Measurements from ENCODE around the gene ADARB1. TPM values are rescaled to one million over a fixed set of nuclear protein-coding genes. Genes with fewer than 3 reads are reported as not detected.

ADARB1 gene
- total and polyA plus RNA-seq, 2 donors (not counting 1 experiment from before 2014, with no cell fraction given) = 17.1 to 33.3 TPM

GRCh38 chr21:45236481-45236880 lies 162.1 kb downstream of the ADARB1 start:
- H3K9me3 Mint-ChIP-seq (ENCODE audit: insufficient read depth) = no peaks in the 10 kb centered on the region
- no peak for DNase-seq
- H3K27ac Mint-ChIP-seq = no peak overlapping the region

GRCh38 chr21:45237401-45237800 lies 163.0 kb downstream of the ADARB1 start:
- DNase-seq = no peak
- Histone ChIP-seq H3K36me3 (replicated peaks in 1 of 2; ENCODE audit: control extremely low read depth in 1 of 2, control insufficient read depth in 1 of 2, extremely low read depth in 1 of 2, insufficient read depth in 2 of 2, low read length in 1 of 2) (no peaks in the 10 kb centered on the region), H3K79me2 (ENCODE audit: control insufficient read depth, insufficient read depth, low read length) (no peaks in the 10 kb centered on the region), H3K9me3 (ENCODE audit: control extremely low read depth in 1 of 3, control insufficient read depth in 2 of 3, insufficient read depth in 1 of 3, low read length in 2 of 3) (peaks cover 0 to 8% (median 0%) of the 10 kb centered on the region in 3 donors), H3K27me3 (replicated peaks in 1 of 4; ENCODE audit: control extremely low read depth in 1 of 4, control insufficient read depth in 3 of 4, insufficient read depth in 4 of 4, low read length in 3 of 4) (peaks cover 0 to 19% (median 2%) of the 10 kb centered on the region in 4 experiments), H3K4me3 (ENCODE audit: control extremely low read depth in 1 of 5, extremely low read depth in 1 of 5, insufficient read depth in 1 of 5, low read depth in 2 of 5, low read length in 4 of 5) (no peak overlapping the region), H3K4me1 (ENCODE audit: control insufficient read depth in 2 of 2, insufficient read depth in 2 of 2, low read length in 2 of 2) (no peaks in the 10 kb centered on the region), H3K4me2 (replicated peaks; ENCODE audit: low read depth, low read length, poor library complexity, severe bottlenecking) (no peak overlapping the region), H2AFZ (ENCODE audit: insufficient read depth, low read depth, low read length, poor library complexity, severe bottlenecking) (no peak overlapping the region), H3K9ac (ENCODE audit: low read length) (no peak overlapping the region), H3K27ac (ENCODE audit: low read length in 2 of 2) (no peak overlapping the region), H4K20me1 (ENCODE audit: control insufficient read depth, insufficient read depth, low read length, poor library complexity, severe bottlenecking) (no peaks in the 10 kb centered on the region)
- Mint-ChIP-seq H3K4me3 (no peak overlapping the region), H3K9me3 (ENCODE audit: insufficient read depth) (no peaks in the 10 kb centered on the region), H3K27ac (no peak overlapping the region), H3K4me1 (no peaks in the 10 kb centered on the region), H3K27me3 (peaks cover 39% of the 10 kb centered on the region)
- TF ChIP-seq CTCF (IDR thresholded peaks at IDR 0.05) (no peak), EZH2 (IDR thresholded peaks at IDR 0.05; ENCODE audit: borderline replicate concordance, insufficient read depth, low read depth, low read length, poor library complexity, severe bottlenecking) (no peak)
- ATAC-seq (ENCODE audit: low read depth) = no peak
- intact Hi-C loops (cut with micrococcal nuclease) = no loop called here
- POLR2A ChIA-PET = no interaction called here
- 95% methylated on average over 7 of the region's 7 CpGs for WGBS (ENCODE audit: insufficient coverage)
- CTCF ChIA-PET = no interaction called here

More at GRCh38 chr21:45236481-45236880, 162.1 kb downstream of the ADARB1 start:
- H3K9ac ChIP-seq (ENCODE audit: low read length) = no peak overlapping the region
- CTCF ChIA-PET = no interaction called here
- TF ChIP-seq CTCF (IDR thresholded peaks at IDR 0.05) (no peak), EZH2 (IDR thresholded peaks at IDR 0.05; ENCODE audit: borderline replicate concordance, insufficient read depth, low read depth, low read length, poor library complexity, severe bottlenecking) (no peak)
- Mint-ChIP-seq H3K4me1 (no peaks in the 10 kb centered on the region), H3K4me3 (no peak overlapping the region), H3K27me3 (peaks cover 40% of the 10 kb centered on the region)
- intact Hi-C loops (cut with micrococcal nuclease) = no loop called here
- H3K27me3 ChIP-seq (replicated peaks in 1 of 4; ENCODE audit: control extremely low read depth in 1 of 4, control insufficient read depth in 3 of 4, insufficient read depth in 4 of 4, low read length in 3 of 4) = peaks cover 0 to 19% (median 2%) of the 10 kb centered on the region in 4 experiments
- peak; percentile 33 for ATAC-seq (ENCODE audit: low read depth)
- WGBS (ENCODE audit: insufficient coverage) = 4% methylated on average over 2 of the region's 2 CpGs
- no peak overlapping the region for H3K4me2 ChIP-seq (replicated peaks; ENCODE audit: low read depth, low read length, poor library complexity, severe bottlenecking)
- no peak overlapping the region for H2AFZ ChIP-seq (ENCODE audit: insufficient read depth, low read depth, low read length, poor library complexity, severe bottlenecking)
- no peaks in the 10 kb centered on the region for H3K36me3 ChIP-seq (replicated peaks in 1 of 2; ENCODE audit: control extremely low read depth in 1 of 2, control insufficient read depth in 1 of 2, extremely low read depth in 1 of 2, insufficient read depth in 2 of 2, low read length in 1 of 2)
- H3K4me3 ChIP-seq (ENCODE audit: control extremely low read depth in 1 of 5, extremely low read depth in 1 of 5, insufficient read depth in 1 of 5, low read depth in 2 of 5, low read length in 4 of 5) = no peak overlapping the region
- no peaks in the 10 kb centered on the region for H3K4me1 ChIP-seq (ENCODE audit: control insufficient read depth in 2 of 2, insufficient read depth in 2 of 2, low read length in 2 of 2)
- H4K20me1 ChIP-seq (ENCODE audit: control insufficient read depth, insufficient read depth, low read length, poor library complexity, severe bottlenecking) = no peaks in the 10 kb centered on the region
- no peak overlapping the region for H3K27ac ChIP-seq (ENCODE audit: low read length in 2 of 2)
- no peaks in the 10 kb centered on the region for H3K79me2 ChIP-seq (ENCODE audit: control insufficient read depth, insufficient read depth, low read length)
- POLR2A ChIA-PET = no interaction called here
- peaks cover 0 to 4% (median 0%) of the 10 kb centered on the region in 3 donors for H3K9me3 ChIP-seq (ENCODE audit: control extremely low read depth in 1 of 3, control insufficient read depth in 2 of 3, insufficient read depth in 1 of 3, low read length in 2 of 3)

All from B cell (primary cell).